WTC11 (cell line): ENCODE measurements around the gene BAG3. TPM values are rescaled to one million over a fixed set of nuclear protein-coding genes. Genes with fewer than 3 reads are reported as not detected.

Experiments used
- AFF4 ChIP-seq: sonication (generic); formaldehyde crosslinking; IDR thresholded peaks from 2 replicates; pipeline ENCODE4 v1.8.1; 2023; ENCODE audit warnings: mild to moderate bottlenecking, missing genetic modification reagents, borderline replicate concordance
- ATF3 ChIP-seq: sonication (generic); formaldehyde crosslinking; conservative IDR thresholded peaks from 2 replicates; pipeline ENCODE4 v1.8.1; 2022; ENCODE audit warnings: mild to moderate bottlenecking, missing genetic modification reagents
- CBFB ChIP-seq: sonication (generic); formaldehyde crosslinking; IDR thresholded peaks from 2 replicates; pipeline ENCODE4 v1.8.1; 2022; ENCODE audit warnings: mild to moderate bottlenecking, low read depth, missing genetic modification reagents
- CREB1 ChIP-seq: sonication (generic); formaldehyde crosslinking; IDR thresholded peaks from 2 replicates; pipeline ENCODE4 v1.8.0; 2023; ENCODE audit warnings: mild to moderate bottlenecking, missing genetic modification reagents
- E2F1 ChIP-seq: sonication (generic); formaldehyde crosslinking; IDR thresholded peaks from 2 replicates; pipeline ENCODE4 v1.8.0; 2022; ENCODE audit warnings: mild to moderate bottlenecking, missing genetic modification reagents
- EMX1 ChIP-seq: fragments of 250-450 bp; sonication (Bioruptor Pico); IDR thresholded peaks from 2 replicates; pipeline ENCODE4 v1.8.0; 2021; ENCODE audit warnings: mild to moderate bottlenecking
- FOXJ3 ChIP-seq: sonication (generic); formaldehyde crosslinking; IDR thresholded peaks from 2 replicates; pipeline ENCODE4 v1.9.0; 2021; ENCODE audit warnings: missing genetic modification reagents, mild to moderate bottlenecking, borderline replicate concordance
- GRHL2 ChIP-seq: fragments of 250-450 bp; sonication (Bioruptor Pico); IDR thresholded peaks from 2 replicates; pipeline ENCODE4 v1.8.0; 2022; ENCODE audit warnings: mild to moderate bottlenecking, moderate library complexity; ENCODE audit not compliant: insufficient replicate concordance, severe bottlenecking
- MLX ChIP-seq: sonication (generic); formaldehyde crosslinking; IDR thresholded peaks from 2 replicates; pipeline ENCODE4 v1.8.1; 2023; ENCODE audit warnings: mild to moderate bottlenecking, missing genetic modification reagents, moderate library complexity
- OVOL2 ChIP-seq: fragments of 250-450 bp; sonication (Bioruptor Pico); IDR thresholded peaks from 2 replicates; pipeline ENCODE4 v1.9.0; 2021; ENCODE audit warnings: mild to moderate bottlenecking, borderline replicate concordance
- PRDM15 ChIP-seq: sonication (generic); formaldehyde crosslinking; IDR thresholded peaks from 2 replicates; pipeline ENCODE4 v1.8.0; 2022; ENCODE audit warnings: missing genetic modification reagents
- PREB ChIP-seq: sonication (generic); formaldehyde crosslinking; IDR thresholded peaks from 2 replicates; pipeline ENCODE4 v1.8.1; 2022; ENCODE audit warnings: mild to moderate bottlenecking, missing genetic modification reagents, moderate library complexity, borderline replicate concordance
- SOX15 ChIP-seq: fragments of 250-450 bp; sonication (Bioruptor Pico); IDR thresholded peaks from 2 replicates; pipeline ENCODE4 v1.9.0; 2021; ENCODE audit warnings: mild to moderate bottlenecking
- STAT6 ChIP-seq: sonication (generic); formaldehyde crosslinking; conservative IDR thresholded peaks from 2 replicates; pipeline ENCODE4 v1.8.1; 2023; ENCODE audit warnings: mild to moderate bottlenecking, low read depth, missing genetic modification reagents, moderate library complexity
- TP53 ChIP-seq: sonication (generic); formaldehyde crosslinking; IDR thresholded peaks from 2 replicates; pipeline ENCODE4 v1.8.1; 2023; ENCODE audit warnings: mild to moderate bottlenecking, missing genetic modification reagents
- USF1 ChIP-seq: sonication (generic); formaldehyde crosslinking; IDR thresholded peaks from 2 replicates; pipeline ENCODE4 v1.8.0; 2022; ENCODE audit warnings: mild to moderate bottlenecking, missing genetic modification reagents
- USF2 ChIP-seq: sonication (generic); formaldehyde crosslinking; IDR thresholded peaks from 2 replicates; pipeline ENCODE4 v1.8.1; 2023; ENCODE audit warnings: mild to moderate bottlenecking, missing genetic modification reagents, moderate library complexity
- ZBTB21 ChIP-seq: sonication (generic); formaldehyde crosslinking; IDR thresholded peaks from 2 replicates; pipeline ENCODE4 v1.8.1; 2023; ENCODE audit warnings: mild to moderate bottlenecking, missing genetic modification reagents, borderline replicate concordance
- ZNF232 ChIP-seq: sonication (generic); formaldehyde crosslinking; IDR thresholded peaks from 2 replicates; pipeline ENCODE4 v1.8.0; 2022; ENCODE audit warnings: mild to moderate bottlenecking, missing genetic modification reagents
- ZNF423 ChIP-seq: fragments of 250-450 bp; sonication (Bioruptor Pico); IDR thresholded peaks from 2 replicates; pipeline ENCODE4 v2.1.2; 2022; ENCODE audit warnings: mild to moderate bottlenecking, moderate library complexity
- total RNA-seq: library from RNA; stranded (reverse); gene quantifications from 3 replicates; pipeline ENCODE4 v1.2.3, GENCODE V29; 2021

BAG3 gene
- total RNA-seq, 1 experiment from 2014 or later = 15.7 TPM

GRCh38 chr10:119650692-119651513, at the start of gene BAG3 (continued):
- no peak for TF ChIP-seq PREB (CRISPR knock-in tag)
- no peak for TF ChIP-seq MLX (CRISPR knock-in tag)
- no peak for TF ChIP-seq STAT6 (CRISPR knock-in tag)
- TF ChIP-seq ZNF232 (CRISPR knock-in tag) = 0 out of 2 replicates have a peak, but pooled peaks have one; percentile 21
- no peak for TF ChIP-seq GRHL2 (CRISPR knock-in tag)
- no peak for TF ChIP-seq USF1
- no peak for TF ChIP-seq AFF4 (CRISPR knock-in tag)
- TF ChIP-seq TP53 (CRISPR knock-in tag) = no peak
- TF ChIP-seq FOXJ3 = no peak
- no peak for TF ChIP-seq EMX1 (CRISPR knock-in tag)
- 0 out of 2 replicates have a peak, but pooled peaks have one; percentile 29 for TF ChIP-seq E2F1 (CRISPR knock-in tag)
- no peak for TF ChIP-seq ZBTB21 (CRISPR knock-in tag)
- TF ChIP-seq OVOL2 (CRISPR knock-in tag) = no peak
- no peak for TF ChIP-seq SOX15
- TF ChIP-seq PRDM15 (CRISPR knock-in tag) = no peak
- no peak for TF ChIP-seq CBFB (CRISPR knock-in tag)
- TF ChIP-seq CREB1 (CRISPR knock-in tag) = no peak
- TF ChIP-seq USF2 (CRISPR knock-in tag) = no peak
- no peak for TF ChIP-seq ATF3
- no peak for TF ChIP-seq ZNF423 (CRISPR knock-in tag)
